HG03139 (cell line): Measurements from ENCODE around the gene FCHO1.
A peak's percentile ranks its signal among the peaks of the same experiment; 100 is the strongest.
"Not testable (repeated sequence)": the region's sequence is repeated elsewhere in the genome, so short reads cannot be mapped to it uniquely, and the experiment has no call there.

ENCODE experiments used
- ATAC-seq: cut with Tn5 transposase; IDR thresholded peaks from one replicate; pipeline ENCODE4 v1.9.1; 2021; ENCODE audit not compliant: unreplicated experiment

Gene FCHO1

GRCh38 chr19:17762505-17763229, 11.4 kb downstream of the FCHO1 start:
- ATAC-seq, result no peak

- ATAC-seq, result no peak
Measured at GRCh38 chr19:17764348-17764747, 13.1 kb downstream of the FCHO1 start.

DNA sequence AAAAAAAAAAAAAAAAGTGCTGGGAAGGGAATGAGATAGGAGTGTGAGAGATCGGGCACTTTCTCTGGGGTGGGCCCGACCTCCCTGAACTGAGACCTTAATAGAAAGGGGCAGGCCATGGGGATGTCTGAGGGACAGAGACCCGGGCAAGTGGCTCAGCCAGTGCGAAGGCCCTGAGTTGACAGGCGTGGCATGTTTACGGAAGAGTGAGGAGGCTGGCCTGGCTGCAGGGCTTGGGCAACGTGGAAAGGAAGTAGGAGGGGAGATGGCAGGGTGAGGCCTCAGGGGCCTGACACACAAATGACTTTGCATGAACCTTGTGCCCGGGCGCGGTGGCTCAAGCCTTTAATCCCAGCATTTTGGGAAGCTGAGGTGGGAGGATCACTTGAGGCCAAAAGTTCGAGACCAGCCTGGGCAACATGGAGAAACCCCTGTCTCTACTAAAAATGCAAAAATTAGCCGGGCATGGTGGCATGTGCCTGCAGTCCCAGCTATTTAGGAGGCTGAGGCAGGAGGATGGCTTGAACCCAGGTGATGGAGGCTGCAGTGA, 13.9 kb downstream of the FCHO1 start:
- no peak for ATAC-seq

DNA sequence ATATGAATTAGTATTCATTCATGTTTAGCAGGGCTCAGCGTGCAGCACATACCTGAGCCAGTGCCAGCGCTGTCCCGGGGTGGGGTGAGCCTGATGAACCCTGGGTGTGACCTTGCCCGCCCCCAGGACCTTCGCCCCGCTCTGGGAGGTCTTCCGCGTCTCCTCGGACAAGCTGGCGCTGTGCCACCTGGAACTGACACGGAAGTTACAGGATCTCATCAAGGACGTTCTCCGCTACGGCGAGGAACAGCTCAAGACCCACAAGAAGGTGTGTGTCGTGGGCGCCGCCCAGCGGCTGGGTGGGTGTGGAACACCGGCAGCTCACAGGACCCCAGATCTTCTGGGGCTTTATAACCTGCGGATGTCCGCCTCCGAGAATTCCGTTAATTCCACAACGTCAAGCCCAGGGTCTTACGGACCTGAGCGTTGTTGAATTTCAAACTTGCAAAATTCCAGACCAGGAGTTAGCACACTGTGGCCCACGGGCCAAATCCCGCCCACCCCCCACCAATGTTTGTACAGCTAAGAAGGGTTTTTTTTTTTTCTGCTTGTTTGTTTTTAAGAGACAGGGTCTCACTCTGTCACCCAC, 15.4 kb downstream of the FCHO1 start:
- no peak for ATAC-seq

GRCh38 chr19:17767559-17767958, 16.3 kb downstream of the FCHO1 start:
- ATAC-seq, result no peak

DNA sequence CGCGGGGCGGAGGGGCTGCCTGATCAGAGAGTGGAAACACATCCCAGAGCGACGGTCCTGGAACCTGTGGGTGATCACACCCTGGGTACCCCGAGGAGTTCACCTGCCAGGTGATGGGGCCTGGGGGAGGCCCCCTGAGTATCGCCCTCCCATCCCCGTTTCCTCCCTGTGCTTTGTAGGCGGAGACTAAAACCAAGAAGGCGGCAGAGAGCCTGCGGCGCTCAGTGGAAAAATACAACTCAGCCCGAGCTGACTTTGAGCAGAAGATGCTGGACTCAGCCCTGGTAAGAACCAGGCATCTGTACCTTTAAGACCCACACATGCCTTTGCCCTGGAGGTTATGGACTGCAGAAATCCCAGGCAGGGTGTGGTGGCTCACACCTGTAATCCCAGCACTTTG, 19.3 kb downstream of the FCHO1 start:
- ATAC-seq, result no peak

DNA sequence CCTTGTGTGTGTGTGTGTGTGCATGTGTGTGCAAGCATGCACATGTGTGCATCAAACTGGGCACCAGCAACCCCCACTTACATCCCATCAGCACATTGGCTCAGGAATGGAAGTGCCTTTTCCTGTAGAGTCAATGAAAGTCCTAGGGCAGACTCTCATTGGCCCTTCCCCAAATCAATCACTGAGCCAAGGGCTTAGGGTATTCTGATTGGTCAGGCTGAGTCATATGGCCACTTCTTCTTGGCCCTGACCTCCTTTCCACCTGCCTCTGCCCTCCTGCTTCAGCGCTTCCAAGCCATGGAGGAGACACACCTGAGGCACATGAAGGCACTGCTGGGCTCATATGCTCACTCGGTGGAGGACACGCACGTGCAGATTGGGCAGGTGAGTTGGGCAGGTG, 20.9 kb downstream of the FCHO1 start:
- ATAC-seq, result no peak

GRCh38 chr19:17775245-17775927, 24.1 kb downstream of the FCHO1 start:
- no peak for ATAC-seq

DNA sequence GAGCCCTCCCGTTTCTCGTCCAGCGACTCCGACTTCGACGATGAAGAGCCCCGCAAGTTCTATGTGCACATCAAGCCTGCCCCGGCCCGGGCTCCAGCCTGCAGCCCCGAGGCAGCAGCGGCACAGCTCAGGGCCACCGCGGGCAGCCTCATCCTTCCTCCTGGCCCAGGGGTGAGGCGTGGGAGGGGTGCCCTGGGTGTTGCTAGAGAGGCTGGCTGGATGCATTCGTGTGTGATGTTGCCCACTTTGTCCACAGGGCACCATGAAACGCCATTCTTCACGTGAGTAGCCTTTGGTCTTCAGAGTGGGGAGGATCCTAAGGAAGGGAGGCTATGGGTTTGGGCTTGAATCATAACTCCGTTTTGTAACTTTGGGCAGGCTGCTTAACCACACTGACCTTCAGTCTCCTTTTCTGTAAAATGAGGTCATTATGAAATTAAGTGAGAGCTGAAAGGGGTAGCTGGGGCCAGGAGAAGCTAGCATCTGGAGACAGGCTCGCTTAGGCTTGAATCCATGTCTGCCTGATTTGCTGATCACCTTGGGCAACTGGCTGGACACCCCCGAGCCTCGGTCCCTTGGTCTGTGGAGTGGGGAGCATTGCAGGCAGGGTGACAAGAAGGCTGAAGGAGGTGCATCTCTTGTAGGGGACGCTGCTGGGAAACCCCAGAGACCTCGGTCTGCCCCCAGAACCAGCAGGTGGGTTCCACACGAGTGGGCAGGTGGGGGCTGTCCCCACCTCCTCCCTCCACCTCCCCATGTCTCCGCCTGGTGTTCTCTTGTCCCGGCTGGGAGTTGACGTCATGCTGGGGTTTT, 24.9 kb downstream of the FCHO1 start:
- peak; percentile 68 for ATAC-seq

GRCh38 chr19:17777840-17778239, 26.6 kb downstream of the FCHO1 start:
- ATAC-seq, result not testable (repeated sequence)

DNA sequence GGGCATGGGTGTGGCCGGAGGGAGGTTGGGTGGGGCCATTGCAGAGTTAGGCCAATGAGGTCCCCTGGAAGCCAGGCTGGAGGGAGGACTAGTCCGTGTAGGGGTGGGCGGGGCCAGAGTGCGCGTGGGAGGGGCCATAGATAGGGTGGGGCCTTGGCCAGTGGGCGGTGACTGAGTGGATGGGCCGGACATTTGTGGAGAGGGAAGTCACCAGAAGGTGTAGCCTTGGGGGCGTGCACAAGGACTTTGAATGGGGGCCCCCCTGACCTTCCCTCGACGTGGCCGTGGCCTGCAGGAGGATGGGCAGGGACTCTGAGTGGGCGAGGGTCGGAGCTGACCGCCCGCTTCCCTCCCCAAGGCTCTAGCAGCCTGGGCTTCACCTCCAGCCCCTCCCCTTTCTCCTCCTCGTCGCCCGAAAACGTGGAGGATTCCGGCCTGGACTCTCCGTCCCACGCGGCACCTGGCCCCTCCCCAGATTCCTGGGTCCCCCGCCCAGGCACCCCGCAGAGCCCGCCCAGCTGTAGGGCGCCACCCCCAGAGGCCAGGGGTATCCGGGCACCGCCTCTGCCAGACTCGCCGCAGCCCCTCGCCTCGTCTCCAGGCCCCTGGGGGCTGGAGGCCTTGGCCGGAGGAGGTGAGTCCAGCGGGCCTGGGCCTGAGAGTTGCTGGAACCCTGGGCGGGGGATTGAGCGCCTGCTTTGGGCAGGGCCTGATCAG, 27.1 kb downstream of the FCHO1 start:
- ATAC-seq, result no peak

DNA sequence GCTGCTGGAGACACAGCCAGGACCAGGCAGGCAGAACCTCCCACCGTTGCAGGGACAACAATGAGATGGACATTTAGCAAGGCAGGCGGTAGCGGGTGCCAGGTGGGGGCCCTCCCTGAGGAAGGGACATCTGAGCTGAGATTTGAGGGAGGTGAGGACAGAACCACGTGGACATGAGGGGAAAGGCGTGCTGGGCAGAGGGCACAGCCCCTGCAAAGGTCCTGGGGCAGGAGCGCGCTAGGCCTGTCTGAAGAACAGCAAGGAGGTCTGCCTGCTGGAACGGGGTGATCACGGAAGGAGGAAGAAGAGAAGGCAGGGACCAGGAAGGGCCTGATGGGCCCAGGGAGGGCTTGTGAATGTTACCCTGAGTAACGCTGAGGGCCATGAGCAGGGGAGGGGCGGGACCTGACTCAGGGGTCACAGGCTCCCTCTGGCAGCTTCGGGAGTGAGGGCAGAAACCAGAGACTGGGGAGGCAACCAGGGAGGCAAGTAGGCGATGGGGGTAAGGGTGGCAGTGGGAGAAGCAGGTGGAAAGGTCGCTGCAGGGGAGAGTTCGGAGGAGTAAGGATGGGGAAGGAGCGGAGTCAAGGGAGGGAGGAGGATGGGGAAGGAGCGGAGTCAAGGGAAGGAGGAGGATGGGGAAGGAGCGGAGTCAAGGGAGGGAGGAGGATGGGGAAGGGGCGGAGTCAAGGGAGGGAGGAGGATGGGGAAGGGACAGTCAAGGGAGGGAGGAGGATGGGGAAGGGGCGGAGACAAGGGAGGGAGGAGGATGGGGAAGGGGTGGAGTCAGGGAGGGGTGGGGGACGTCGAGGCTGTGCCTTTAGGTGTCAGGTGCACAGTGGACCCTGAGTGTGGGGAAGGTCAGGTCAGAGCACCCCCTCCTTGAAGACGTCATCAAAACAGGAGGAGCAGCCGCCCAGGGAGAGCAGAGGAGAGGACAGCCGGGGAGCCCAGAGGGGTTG, 28.0 kb downstream of the FCHO1 start:
- ATAC-seq, result no peak

- ATAC-seq, result no peak
Measured at GRCh38 chr19:17780781-17781180, 29.5 kb downstream of the FCHO1 start.

GRCh38 chr19:17783721-17784120, 32.4 kb downstream of the FCHO1 start:
- not testable (repeated sequence) for ATAC-seq

GRCh38 chr19:17784201-17785008, 33.1 kb downstream of the FCHO1 start:
- ATAC-seq, result no peak

DNA sequence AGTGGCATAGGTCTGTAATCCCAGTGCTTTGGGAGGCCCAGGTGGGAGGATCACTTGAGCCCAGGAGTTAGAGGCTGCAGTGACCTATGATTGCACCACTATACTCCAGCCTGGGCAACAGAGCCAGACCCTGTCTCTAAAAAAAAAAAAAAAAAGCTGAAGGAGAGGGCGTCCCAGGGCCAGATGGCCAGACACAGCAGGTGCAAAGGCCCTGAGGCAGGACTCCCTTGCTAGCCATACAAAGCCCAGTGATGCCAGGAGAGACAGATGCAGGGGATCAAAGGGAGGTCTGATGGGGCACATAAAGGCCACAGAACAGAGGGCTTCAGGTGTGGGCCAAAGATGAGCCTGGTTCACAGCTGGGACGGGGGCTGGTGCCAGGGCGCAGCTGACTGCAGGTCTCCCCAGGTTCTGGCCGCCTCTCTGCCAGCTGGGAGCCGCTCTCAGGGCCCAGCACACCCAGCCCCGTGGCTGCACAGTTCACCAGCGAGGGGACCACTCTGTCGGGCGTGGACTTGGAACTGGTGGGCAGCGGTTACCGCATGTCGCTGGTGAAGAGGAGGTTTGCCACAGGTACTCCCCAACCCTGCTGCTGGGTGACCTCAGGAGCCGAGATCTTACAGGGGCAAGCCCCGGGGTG, 36.1 kb downstream of the FCHO1 start:
- no peak for ATAC-seq

- no peak for ATAC-seq
Measured at GRCh38 chr19:17788632-17789031, 37.4 kb downstream of the FCHO1 start.
